ENCODE data around the gene MACF1.
"Not testable (repeated sequence)": the region's sequence is repeated elsewhere in the genome, so short reads cannot be mapped to it uniquely, and the experiment has no call there.

The MACF1 gene

GRCh38 chr1:39512234-39512847, 307.8 kb downstream of the MACF1 start:
- not testable (repeated sequence) for DNase-seq (ENCODE audit: low spot score)

GRCh38 chr1:39514710-39515124, 310.2 kb downstream of the MACF1 start:
- DNase-seq (ENCODE audit: low spot score) = not testable (repeated sequence)

DNA sequence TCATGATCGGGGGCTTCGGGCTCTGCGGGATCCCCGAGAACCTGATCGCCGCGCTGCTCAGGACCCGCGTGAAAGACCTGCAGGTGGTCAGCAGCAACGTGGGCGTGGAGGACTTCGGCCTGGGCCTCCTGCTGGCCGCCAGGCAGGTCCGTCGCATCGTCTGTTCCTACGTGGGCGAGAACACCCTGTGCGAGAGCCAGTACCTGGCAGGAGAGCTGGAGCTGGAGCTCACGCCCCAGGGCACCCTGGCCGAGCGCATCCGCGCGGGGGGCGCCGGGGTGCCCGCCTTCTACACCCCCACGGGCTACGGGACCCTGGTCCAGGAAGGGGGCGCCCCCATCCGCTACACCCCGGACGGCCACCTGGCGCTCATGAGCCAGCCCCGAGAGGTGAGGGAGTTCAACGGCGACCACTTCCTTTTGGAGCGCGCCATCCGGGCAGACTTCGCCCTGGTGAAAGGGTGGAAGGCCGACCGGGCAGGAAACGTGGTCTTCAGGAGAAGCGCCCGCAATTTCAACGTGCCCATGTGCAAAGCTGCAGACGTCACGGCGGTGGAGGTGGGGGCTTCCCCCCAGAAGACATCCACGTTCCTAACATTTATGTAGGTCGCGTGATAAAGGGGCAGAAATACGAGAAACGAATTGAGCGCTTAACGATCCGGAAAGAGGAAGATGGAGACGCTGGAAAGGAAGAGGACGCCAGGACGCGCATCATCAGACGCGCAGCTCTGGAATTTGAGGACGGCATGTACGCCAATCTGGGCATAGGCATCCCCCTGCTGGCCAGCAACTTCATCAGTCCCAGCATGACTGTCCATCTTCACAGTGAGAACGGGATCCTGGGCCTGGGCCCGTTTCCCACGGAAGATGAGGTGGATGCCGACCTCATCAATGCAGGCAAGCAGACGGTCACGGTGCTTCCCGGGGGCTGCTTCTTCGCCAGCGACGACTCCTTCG, 310.9 kb downstream of the MACF1 start:
- DNase-seq (ENCODE audit: low spot score) = not testable (repeated sequence)

GRCh38 chr1:39516841-39517240, 312.3 kb downstream of the MACF1 start:
- DNase-seq (ENCODE audit: low spot score) = not testable (repeated sequence)

- DNase-seq (ENCODE audit: low spot score) = not testable (repeated sequence)
Measured at GRCh38 chr1:39517936-39518335, 313.4 kb downstream of the MACF1 start.

DNA sequence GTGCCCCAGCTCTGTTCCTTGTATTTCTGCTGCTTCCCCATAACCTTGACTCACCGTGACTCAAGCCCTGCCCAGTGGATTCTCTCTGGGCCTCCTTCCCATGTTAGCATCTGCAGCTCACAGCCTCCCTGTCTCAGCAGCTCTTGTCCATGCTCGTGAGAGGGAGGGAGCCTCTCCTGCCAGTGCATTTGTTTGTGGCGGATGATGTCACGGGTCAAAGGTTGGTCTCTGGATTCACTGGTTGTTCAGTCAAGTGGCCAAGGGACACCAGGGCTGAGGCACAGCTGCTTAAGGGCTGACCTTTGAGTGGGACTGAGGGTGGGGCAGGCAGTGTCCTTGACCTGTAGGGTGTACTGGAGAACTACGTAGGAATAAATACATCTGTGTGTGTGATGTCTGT, 314.9 kb downstream of the MACF1 start:
- DNase-seq (ENCODE audit: low spot score) = not testable (repeated sequence)

- not testable (repeated sequence) for DNase-seq (ENCODE audit: low spot score)
Measured at GRCh38 chr1:39522221-39522620, 317.7 kb downstream of the MACF1 start.

DNA sequence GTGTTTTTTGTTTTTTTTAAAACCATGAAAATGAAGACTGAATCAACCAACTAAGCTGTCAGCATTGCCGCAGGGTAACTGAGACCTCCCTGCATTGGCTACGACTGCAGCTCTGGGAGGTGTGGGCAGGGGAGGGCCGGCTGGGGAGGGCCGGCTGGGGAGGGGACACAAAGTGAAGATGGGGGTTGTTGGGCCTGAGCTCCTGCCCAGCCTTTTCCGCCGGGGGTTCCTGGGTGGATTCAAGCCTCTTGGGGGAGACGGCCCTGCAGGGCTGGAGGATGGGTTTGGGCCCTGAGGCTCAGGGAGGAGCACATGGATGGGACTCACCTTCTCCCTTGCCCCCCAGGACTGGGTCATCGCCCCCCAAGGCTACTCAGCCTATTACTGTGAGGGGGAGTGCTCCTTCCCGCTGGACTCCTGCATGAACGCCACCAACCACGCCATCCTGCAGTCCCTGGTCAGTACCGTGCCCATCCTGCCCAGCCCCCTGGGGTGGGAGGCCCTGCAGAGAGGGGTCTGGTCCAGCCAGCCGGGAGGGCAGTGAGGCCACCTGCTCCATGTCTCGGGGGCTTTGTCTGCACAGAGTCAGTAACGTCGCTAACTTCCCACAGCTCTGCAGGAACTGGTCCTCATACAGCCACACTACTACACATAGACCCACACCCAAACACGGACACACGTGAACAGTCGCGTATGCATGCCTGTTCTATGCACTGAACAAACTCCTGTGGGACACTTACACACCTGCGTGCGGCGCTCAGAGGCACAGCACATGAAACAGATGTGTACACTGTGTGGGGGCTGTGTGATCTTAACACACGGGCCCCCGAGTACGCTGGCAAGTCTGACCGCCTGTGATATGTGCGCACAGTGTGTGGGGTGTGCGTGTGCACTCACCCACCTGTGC, 318.4 kb downstream of the MACF1 start:
- no peak for DNase-seq (ENCODE audit: low spot score)

GRCh38 chr1:39524171-39524570, 319.7 kb downstream of the MACF1 start:
- DNase-seq (ENCODE audit: low spot score) = no peak

DNA sequence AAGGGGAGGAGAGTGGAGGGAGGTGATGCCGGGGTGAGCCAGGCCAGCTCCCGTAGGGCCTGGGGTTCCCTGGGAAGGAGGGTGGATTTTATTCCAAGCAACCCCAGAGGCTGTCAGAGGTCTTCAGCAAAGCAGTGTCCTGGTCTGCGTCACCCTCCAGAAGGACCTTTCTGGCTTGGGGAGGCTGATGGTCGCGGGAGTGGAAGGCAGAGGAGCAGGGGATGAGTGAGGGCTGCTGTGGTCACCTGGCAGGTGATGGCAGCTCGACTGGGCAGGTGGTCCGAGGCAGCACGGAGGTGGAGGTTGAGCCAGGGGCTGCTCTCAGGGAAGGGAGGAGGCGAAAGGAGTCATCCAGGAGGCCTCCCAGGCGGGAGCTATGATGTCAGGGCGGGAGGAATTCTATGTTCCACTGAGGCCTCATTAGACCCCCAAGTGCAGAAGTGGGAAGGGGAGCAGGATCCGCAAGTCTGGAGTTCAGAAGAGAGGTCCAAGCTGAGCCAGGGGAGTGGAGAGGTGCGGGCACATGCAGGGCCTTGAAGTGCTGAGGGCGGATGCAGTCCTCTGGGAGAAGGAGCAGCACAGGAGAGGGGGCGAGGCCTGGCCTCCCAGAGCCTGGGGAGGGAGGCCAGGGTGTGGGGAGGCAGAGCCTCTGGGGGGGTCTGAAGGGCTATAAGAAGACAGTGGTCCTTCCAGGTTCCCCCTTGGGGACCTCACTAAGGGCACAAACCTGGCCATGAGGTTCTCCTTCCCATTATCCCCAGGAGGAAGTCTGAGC, 320.3 kb downstream of the MACF1 start:
- no peak for DNase-seq (ENCODE audit: low spot score)

DNA sequence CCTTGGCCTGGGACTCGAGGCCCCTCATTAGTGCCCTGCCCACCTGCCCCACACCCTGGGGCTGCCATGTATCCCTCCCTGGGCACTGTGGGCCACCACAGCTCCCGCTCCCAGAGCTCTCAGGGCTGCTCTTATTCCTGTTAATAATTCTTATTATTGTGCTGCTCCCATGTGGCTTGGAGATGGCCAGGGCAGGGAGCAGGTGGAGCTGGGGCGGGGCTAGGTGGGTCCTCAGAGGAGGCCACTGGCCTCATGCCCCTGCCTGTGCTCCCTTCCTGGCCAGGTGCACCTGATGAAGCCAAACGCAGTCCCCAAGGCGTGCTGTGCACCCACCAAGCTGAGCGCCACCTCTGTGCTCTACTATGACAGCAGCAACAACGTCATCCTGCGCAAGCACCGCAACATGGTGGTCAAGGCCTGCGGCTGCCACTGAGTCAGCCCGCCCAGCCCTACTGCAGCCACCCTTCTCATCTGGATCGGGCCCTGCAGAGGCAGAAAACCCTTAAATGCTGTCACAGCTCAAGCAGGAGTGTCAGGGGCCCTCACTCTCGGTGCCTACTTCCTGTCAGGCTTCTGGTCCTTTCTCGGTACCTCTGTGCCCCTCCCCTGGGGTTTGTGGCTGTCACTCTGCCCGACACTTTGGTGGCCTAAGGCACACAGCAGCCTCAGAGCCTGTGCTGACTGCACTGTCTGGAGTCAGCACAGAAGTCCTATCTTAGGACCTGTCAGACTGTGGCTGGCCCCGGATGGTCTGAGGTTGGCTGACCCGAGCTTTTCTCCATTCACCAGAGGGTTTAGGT, 321.1 kb downstream of the MACF1 start:
- peak; percentile 63 for DNase-seq (ENCODE audit: low spot score)

- DNase-seq (ENCODE audit: low spot score) = no peak
Measured at GRCh38 chr1:39526466-39527189, 322.1 kb downstream of the MACF1 start.

DNA sequence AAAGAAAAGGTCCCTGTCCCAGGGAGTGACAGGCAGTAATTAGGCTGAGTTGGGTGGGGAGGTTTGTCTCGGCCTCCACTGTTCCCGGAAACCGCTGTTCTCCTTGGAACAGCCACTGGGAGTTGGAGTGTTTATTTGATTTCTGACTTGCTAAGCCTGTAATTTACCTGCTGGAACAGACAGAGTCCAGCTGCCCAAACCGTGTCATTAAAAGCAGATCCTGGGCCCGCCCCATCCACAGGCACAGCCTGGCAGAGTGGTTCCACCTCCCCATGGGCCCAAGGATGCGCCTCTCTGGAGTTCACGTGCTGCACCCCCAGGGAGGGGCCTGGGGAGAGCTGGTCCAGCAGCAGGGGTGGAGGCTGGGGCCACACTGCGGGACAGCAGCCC, 322.7 kb downstream of the MACF1 start:
- not testable (repeated sequence) for DNase-seq (ENCODE audit: low spot score)

DNA sequence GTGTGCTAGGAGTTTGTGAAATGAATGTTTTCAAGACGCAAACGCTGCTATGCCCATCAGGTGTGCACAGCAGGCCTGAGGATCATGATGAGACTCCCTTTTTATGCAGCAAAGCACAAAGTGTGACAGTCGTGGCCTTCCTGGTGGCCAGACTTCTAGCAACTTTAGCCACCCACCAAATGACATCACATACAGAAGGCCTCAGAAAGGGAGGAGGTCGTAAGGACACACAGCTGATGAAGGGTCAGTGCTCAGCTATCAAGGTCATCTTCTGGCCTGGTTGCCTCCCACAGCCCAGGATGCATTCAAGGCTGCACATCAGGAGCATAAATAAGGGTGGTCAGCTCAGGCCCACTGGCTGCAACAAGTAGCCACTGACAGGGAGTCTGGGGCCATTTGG, 323.6 kb downstream of the MACF1 start:
- DNase-seq (ENCODE audit: low spot score) = no peak

- no peak for DNase-seq (ENCODE audit: low spot score)
Measured at GRCh38 chr1:39529901-39530535, 325.5 kb downstream of the MACF1 start.

GRCh38 chr1:39531526-39531925, 327.0 kb downstream of the MACF1 start:
- no peak for DNase-seq (ENCODE audit: low spot score)

DNA sequence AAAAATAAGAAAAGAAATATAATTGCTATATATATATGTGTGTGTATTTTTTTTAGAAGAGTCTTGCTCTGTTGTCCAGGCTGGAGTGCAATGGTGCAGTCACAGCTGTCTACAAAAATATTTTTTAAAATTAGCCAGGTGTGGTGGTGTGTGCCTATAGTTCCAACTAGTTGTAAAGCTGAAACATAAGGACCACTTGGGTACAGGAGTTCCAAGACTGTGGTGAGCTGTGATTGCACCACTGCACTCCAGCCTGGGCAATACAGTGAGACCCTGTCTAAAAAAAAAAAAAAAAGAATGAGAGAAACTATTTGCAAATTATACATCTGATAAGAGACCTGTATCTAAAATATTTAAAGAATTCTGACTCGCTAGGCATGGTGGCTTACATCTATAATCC, 328.9 kb downstream of the MACF1 start:
- DNase-seq (ENCODE audit: low spot score) = no peak
